Esophagus (tissue), 2 donors: ENCODE results near the gene ANKRD27. TPM values are rescaled to one million over a fixed set of nuclear protein-coding genes. Genes with fewer than 3 reads are reported as not detected.
"Not testable (repeated sequence)": the region's sequence is repeated elsewhere in the genome, so short reads cannot be mapped to it uniquely, and the experiment has no call there.

Experiments
- H3K27ac ChIP-seq, 2 donors: one replicate each; pipeline ENCODE4 v1.5.1; 2013; ENCODE audit warnings: low read depth in 2 of 2, mild to moderate bottlenecking in 2 of 2, inconsistent platforms in 1 of 2, low read length in 1 of 2, moderate library complexity in 1 of 2
- H3K27me3 ChIP-seq, 2 donors: one replicate each; pipeline ENCODE4 v1.6.1; 2013; ENCODE audit warnings: low read length in 2 of 2, control low read depth in 1 of 2, mild to moderate bottlenecking in 1 of 2; ENCODE audit not compliant: insufficient read depth in 2 of 2, control insufficient read depth in 1 of 2
- H3K36me3 ChIP-seq, 2 donors: one replicate each; pipeline ENCODE4 v1.6.1; 2013; ENCODE audit warnings: low read length in 1 of 2; ENCODE audit not compliant: control insufficient read depth in 2 of 2, insufficient read depth in 2 of 2
- H3K4me1 ChIP-seq, 2 donors: one replicate each; pipeline ENCODE4 v1.6.1; 2013; ENCODE audit warnings: low read length in 1 of 2; ENCODE audit not compliant: control insufficient read depth in 2 of 2, insufficient read depth in 2 of 2
- H3K4me3 ChIP-seq, 2 donors: one replicate each; pipeline ENCODE4 v1.5.1; 2013; ENCODE audit warnings: low read length in 2 of 2, mild to moderate bottlenecking in 2 of 2, low read depth in 1 of 2, moderate library complexity in 1 of 2
- H3K9me3 ChIP-seq, 2 donors: one replicate each; pipeline ENCODE4 v1.6.1; 2013; ENCODE audit warnings: mild to moderate bottlenecking in 2 of 2, low read depth in 1 of 2, low read length in 1 of 2, moderate library complexity in 1 of 2; ENCODE audit not compliant: control insufficient read depth in 2 of 2, insufficient read depth in 1 of 2
- WGBS, 2 donors: extraction: QIAGEN DNeasy Blood & Tissue Kit; methylation state at CpG; one replicate each; pipeline ENCODE4 v1.1.7; 2013; 5-methylcytosine and 5-hydroxymethylcytosine counted together
- polyA plus RNA-seq, 2 donors: library from polyadenylated mRNA; stranded (reverse); fragments of 200-250 nt; gene quantifications; one replicate each; pipeline ENCODE4 v1.2.3, GENCODE V29; 2013
- donor health status: healthy with polysubstance abuse.
- donor health status: Bipolar disorder and iron deficiency.

Gene ANKRD27
- polyA plus RNA-seq, 2 donors = 8.5 to 10.9 TPM

DNA sequence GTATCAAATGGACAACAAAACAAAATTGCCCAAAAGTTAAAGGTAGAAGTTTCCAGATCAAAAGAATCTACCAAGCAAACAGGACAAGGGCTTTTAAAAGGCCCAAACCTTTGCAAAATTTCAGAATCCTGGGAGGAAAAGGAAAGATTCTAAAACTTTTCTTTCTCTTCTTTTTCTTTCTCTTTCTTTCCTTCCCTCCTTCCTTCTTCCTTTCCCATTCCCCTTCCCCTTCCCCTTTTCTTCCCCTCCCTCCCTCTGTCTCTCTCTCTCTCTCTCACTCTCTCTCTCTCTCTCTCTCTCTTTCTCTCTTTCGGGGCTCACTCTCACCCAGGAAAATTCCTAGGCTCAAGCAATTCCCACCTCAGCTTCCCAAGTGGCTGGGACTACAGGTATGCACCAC, 98.2 kb downstream of the ANKRD27 start:
- H3K4me3 ChIP-seq = no peak overlapping the region
- WGBS, 2 donors = 86 to 87% methylated on average over 1 of the region's 1 CpG
- H3K27me3 ChIP-seq = no peaks in the 10 kb centered on the region
- H3K27ac ChIP-seq = no peak overlapping the region
- no peaks in the 10 kb centered on the region for H3K36me3 ChIP-seq
- H3K9me3 ChIP-seq = no peaks in the 10 kb centered on the region
- H3K4me1 ChIP-seq = no peaks in the 10 kb centered on the region

DNA sequence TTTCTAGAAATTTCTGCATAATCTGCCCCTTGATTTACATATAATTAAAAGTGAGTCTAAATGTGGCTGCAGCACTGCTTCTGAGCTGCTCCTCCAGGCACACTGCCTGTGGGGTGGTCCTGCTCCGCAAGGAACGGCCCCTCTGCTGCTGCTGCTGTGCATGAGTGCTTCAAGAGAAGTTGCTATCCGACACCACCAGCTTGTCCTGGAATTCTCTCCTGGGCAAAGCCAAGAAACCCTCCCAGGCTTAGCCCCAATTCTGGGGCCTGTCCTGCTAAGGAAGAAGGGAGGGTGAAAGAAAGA, 101.5 kb downstream of the ANKRD27 start:
- H3K36me3 ChIP-seq = no peaks in the 10 kb centered on the region
- no peak overlapping the region for H3K4me3 ChIP-seq
- no peaks in the 10 kb centered on the region for H3K9me3 ChIP-seq
- WGBS, 2 donors = 65 to 74% methylated on average over 3 of the region's 3 CpGs
- no peak overlapping the region for H3K27ac ChIP-seq
- no peaks in the 10 kb centered on the region for H3K27me3 ChIP-seq
- no peaks in the 10 kb centered on the region for H3K4me1 ChIP-seq

DNA sequence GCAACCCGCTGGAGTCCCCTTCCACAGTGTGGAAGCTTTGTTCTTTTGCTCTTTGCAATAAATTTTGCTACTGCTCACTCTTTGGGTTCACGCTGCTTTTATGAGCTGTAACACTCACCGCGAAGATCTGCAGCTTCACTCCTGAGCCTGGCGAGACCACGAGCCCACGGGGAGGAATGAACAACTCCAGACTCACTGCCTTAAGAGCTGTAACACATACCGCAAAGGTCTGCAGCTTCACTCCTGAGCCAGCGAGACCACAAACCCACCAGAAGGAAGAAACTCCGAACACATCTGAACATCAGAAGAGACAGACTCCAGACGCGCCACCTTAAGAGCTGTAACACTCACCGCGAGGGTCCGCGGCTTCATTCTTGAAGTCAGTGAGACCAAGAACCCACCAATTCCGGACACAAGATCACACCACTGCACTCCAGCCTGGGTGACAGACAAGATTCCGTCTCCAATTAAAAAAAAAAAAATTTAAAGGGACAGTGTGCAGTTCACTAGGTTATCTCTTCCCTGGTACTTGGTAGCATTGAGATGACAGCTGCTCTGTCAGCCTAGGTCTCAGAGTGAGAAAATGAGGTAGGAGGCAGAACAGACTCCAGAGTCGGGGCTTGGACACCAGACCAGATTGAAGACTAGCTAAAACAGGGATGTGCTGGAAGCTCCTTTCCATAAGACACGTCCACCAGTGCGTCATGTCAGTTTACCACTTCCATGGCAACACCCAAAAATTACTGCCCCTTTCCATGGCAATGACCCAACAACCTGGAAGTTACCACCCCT, 102.1 kb downstream of the ANKRD27 start:
- H3K27me3 ChIP-seq, H3K9me3 ChIP-seq, H3K4me1 ChIP-seq, H3K36me3 ChIP-seq, H3K4me3 ChIP-seq, H3K27ac ChIP-seq: not testable (repeated sequence)
- WGBS, 2 donors = 77 to 83% methylated on average over 19 to 21 of the region's 21 CpGs

- H3K9me3 ChIP-seq, H3K4me3 ChIP-seq, H3K27ac ChIP-seq, H3K27me3 ChIP-seq, H3K36me3 ChIP-seq, H3K4me1 ChIP-seq: not testable (repeated sequence)
- WGBS, 2 donors = 73 to 85% methylated on average over 17 to 33 of the region's 36 CpGs
Measured at GRCh38 chr19:32571471-32572075, 103.4 kb downstream of the ANKRD27 start.

DNA sequence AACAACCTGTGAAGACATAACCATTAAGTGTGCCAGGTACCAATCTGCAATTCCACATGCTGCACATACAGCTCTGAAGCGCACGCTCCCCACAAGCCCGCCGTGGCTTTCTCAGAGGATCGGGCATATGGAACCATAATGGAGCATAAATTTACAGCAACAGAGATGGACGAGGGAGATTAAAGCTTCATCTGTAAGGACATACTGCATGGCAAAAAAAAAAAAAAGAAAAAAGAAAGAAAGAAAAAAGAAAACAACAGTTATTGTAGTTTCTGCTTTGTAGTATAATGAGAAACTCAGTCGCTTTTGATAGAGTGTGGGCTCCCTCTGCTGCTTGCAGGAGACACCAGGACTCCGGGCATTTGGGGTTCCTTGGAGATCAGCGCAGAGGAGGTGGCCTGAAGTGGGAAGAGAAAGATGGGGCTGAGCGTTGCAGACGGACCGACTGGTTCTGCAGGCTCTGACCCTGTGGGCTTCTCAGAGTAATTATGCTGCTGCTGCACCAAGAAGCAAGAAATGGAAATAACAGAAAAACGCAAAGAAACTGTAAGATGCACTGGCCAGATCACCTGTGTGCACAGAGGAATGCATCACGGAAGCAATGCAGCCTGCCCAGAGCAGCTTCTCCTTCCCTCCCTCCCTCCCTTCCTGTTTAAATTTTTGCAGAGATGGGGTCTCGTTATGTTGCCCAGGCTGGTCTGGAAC, 104.7 kb downstream of the ANKRD27 start:
- Histone ChIP-seq H3K36me3 (no peaks in the 10 kb centered on the region), H3K4me1 (no peaks in the 10 kb centered on the region), H3K27me3 (no peaks in the 10 kb centered on the region), H3K9me3 (no peaks in the 10 kb centered on the region), H3K27ac (no peak overlapping the region), H3K4me3 (no peak overlapping the region)
- 32 to 33% methylated on average over 15 of the region's 15 CpGs for WGBS, 2 donors

GRCh38 chr19:32567486-32567885, 107.5 kb downstream of the ANKRD27 start:
- no peak overlapping the region for H3K27ac ChIP-seq
- no peak overlapping the region for H3K4me3 ChIP-seq
- H3K4me1 ChIP-seq = no peaks in the 10 kb centered on the region
- 89 to 90% methylated on average over 9 of the region's 9 CpGs for WGBS, 2 donors
- H3K36me3 ChIP-seq = no peaks in the 10 kb centered on the region
- H3K9me3 ChIP-seq = no peaks in the 10 kb centered on the region
- H3K27me3 ChIP-seq = no peaks in the 10 kb centered on the region

DNA sequence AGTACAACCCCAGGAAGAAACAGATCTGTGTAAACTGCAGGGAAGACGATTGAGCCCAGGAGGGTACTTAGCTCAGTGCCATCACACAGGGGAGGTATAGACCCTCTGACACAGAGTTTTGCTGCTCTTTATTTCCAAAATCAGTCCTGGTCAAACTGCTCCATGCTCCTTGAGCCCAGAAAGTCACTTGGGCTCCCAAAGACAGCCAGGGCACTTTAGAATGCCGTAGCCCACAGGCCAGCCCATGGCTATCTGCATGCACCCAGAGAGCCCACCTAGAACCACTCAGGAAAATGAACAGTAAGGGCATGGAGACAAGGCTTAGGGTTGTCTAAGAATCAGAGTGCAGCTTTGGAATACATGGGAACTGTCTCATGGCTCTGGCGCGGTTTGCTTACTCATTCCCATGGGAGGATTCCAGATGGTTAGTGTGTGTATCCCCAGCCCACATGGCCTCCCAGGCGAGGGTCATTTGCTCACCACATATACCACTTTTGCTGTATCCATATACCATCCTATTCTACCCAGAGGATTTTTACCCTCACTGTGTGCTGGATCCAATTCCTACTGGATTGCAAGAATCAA, 108.6 kb downstream of the ANKRD27 start:
- Histone ChIP-seq H3K4me1 (no peaks in the 10 kb centered on the region), H3K36me3 (no peaks in the 10 kb centered on the region), H3K9me3 (no peaks in the 10 kb centered on the region), H3K27me3 (no peaks in the 10 kb centered on the region), H3K27ac (no peak overlapping the region), H3K4me3 (no peak overlapping the region)
- WGBS, 2 donors = 70% methylated on average over 5 of the region's 5 CpGs

DNA sequence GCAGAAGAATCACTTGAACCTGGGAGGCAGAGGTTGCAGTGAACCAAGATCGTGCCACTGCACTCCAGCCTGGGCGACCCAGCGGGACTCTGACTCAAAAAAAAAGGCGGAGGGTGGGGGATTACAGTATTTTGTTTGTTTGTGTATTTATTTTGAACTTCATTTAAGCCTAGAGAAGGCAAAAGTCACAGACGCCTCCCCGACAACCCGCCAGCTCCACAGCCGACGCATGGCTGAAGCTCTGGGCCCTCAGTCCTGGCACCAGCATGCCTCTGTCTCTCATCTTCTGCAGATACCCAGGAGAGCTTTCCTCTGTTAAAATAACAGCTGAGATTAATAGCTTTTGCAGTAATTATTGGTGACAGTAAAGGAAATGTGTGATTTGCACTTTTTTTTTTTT, 111.2 kb downstream of the ANKRD27 start:
- Histone ChIP-seq H3K27me3 (no peaks in the 10 kb centered on the region), H3K27ac (no peak overlapping the region), H3K9me3 (no peaks in the 10 kb centered on the region), H3K36me3 (no peaks in the 10 kb centered on the region), H3K4me1 (no peaks in the 10 kb centered on the region), H3K4me3 (no peak overlapping the region)
- 89 to 95% methylated on average over 9 of the region's 9 CpGs for WGBS, 2 donors

DNA sequence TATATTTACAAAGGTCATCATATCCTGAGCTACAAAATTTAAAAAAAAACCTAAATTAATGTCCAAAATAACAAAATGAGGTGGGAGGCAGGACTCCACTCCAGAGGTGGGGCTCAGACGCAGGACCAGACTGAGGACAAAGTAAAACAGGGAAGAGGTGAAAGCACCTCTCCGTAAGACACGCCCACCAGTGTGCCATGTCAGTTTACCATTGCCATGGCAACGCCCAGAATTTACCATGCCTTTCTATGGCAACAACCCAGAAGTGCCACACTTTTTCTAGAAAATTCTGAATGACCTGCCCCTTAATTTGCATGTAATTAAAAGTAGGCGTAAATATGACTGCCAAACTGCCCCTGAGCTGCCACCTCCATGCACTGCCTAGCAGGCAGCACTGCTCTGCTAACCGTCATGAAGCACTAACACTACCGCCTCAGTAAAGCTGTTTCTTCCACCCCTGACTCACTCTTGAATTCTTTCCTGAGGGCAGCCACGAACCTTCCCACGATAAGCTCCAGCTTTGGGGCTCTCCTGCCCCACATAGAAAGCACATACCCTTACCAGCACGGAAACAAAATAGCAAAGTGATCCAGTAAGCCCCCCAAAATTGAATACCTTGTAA, 116.3 kb downstream of the ANKRD27 start:
- Histone ChIP-seq H3K9me3 (no peaks in the 10 kb centered on the region), H3K27me3 (no peaks in the 10 kb centered on the region), H3K4me3 (no peak overlapping the region), H3K27ac (no peak overlapping the region), H3K36me3 (no peaks in the 10 kb centered on the region), H3K4me1 (no peaks in the 10 kb centered on the region)
- WGBS, 2 donors = 58 to 59% methylated on average over 10 of the region's 10 CpGs
